Ectodermal cell (in vitro differentiated cells): Measurements from ENCODE around the gene SPP1.
"Not testable (repeated sequence)": the region's sequence is repeated elsewhere in the genome, so short reads cannot be mapped to it uniquely, and the experiment has no call there.

Source experiments
- H3K27ac ChIP-seq: 2 replicates; pipeline ENCODE4 v1.7.0; 2013; ENCODE audit warnings: mild to moderate bottlenecking, low read depth, low read length; ENCODE audit not compliant: insufficient read depth, poor library complexity, severe bottlenecking
- H3K27me3 ChIP-seq: 2 replicates; pipeline ENCODE4 v1.7.0; 2013; ENCODE audit warnings: mild to moderate bottlenecking, low read length; ENCODE audit not compliant: insufficient read depth, control insufficient read depth, poor library complexity, severe bottlenecking
- H3K36me3 ChIP-seq: one replicate; pipeline ENCODE4 v1.7.0; 2013; ENCODE audit warnings: low read length; ENCODE audit not compliant: control insufficient read depth, insufficient read depth
- H3K4me1 ChIP-seq: one replicate; pipeline ENCODE4 v1.7.0; 2013; ENCODE audit warnings: low read length; ENCODE audit not compliant: control insufficient read depth, insufficient read depth
- H3K4me3 ChIP-seq: 2 replicates; pipeline ENCODE4 v1.7.0; 2013; ENCODE audit warnings: low read depth, low read length, control low read depth; ENCODE audit not compliant: insufficient read depth
- H3K9me3 ChIP-seq: 2 replicates; pipeline ENCODE4 v1.7.0; 2013; ENCODE audit warnings: mild to moderate bottlenecking, low read length, moderate library complexity; ENCODE audit not compliant: control insufficient read depth
- WGBS, 2 experiments: methylation state at CpG; one replicate each; pipeline ENCODE4 v1.1.7; 2013; ENCODE audit warnings: missing lambda C conversion rate in 2 of 2; 5-methylcytosine and 5-hydroxymethylcytosine counted together

Gene SPP1

GRCh38 chr4:87938746-87939145, 36.8 kb upstream of the SPP1 start:
- Histone ChIP-seq H3K4me3 (no peak overlapping the region), H3K36me3 (no peaks in the 10 kb centered on the region), H3K27me3 (no peaks in the 10 kb centered on the region), H3K9me3 (no peaks in the 10 kb centered on the region), H3K4me1 (peaks cover 7% of the 10 kb centered on the region), H3K27ac (no peak overlapping the region)

GRCh38 chr4:87939978-87940690, 35.4 kb upstream of the SPP1 start:
- Histone ChIP-seq H3K27ac (no peak overlapping the region), H3K36me3 (no peaks in the 10 kb centered on the region), H3K4me3 (no peak overlapping the region), H3K27me3 (no peaks in the 10 kb centered on the region), H3K9me3 (no peaks in the 10 kb centered on the region), H3K4me1 (peaks cover 7% of the 10 kb centered on the region)
- 84 to 100% methylated on average over 1 to 2 of the region's 2 CpGs for WGBS, 2 experiments

GRCh38 chr4:87940809-87941208, 34.7 kb upstream of the SPP1 start:
- H3K27ac ChIP-seq, H3K4me3 ChIP-seq, H3K27me3 ChIP-seq, H3K4me1 ChIP-seq, H3K36me3 ChIP-seq, H3K9me3 ChIP-seq: not testable (repeated sequence)
- WGBS, 2 experiments: 89 to 93% methylated on average over 2 of the region's 2 CpGs

GRCh38 chr4:87941537-87942392, 33.7 kb upstream of the SPP1 start:
- Histone ChIP-seq H3K4me3 (no peak overlapping the region), H3K36me3 (no peaks in the 10 kb centered on the region), H3K9me3 (no peaks in the 10 kb centered on the region), H3K4me1 (peaks cover 7% of the 10 kb centered on the region), H3K27me3 (no peaks in the 10 kb centered on the region), H3K27ac (no peak overlapping the region)
- 75 to 77% methylated on average over 5 of the region's 5 CpGs for WGBS, 2 experiments

- Histone ChIP-seq H3K27ac (no peak overlapping the region), H3K4me3 (no peak overlapping the region), H3K27me3 (no peaks in the 10 kb centered on the region), H3K9me3 (no peaks in the 10 kb centered on the region), H3K4me1 (peaks cover 7% of the 10 kb centered on the region), H3K36me3 (no peaks in the 10 kb centered on the region)
- 84 to 95% methylated on average over 3 of the region's 3 CpGs for whole genome bisulfite sequencing, 2 experiments
Observed at GRCh38 chr4:87943660-87944149, 31.8 kb upstream of the SPP1 start.

- H3K4me3 ChIP-seq: no peak overlapping the region
- peaks cover under 1% of the 10 kb centered on the region for H3K4me1 ChIP-seq
- H3K36me3 ChIP-seq: no peaks in the 10 kb centered on the region
- H3K27me3 ChIP-seq: no peaks in the 10 kb centered on the region
- H3K27ac ChIP-seq: no peak overlapping the region
- 95 to 98% methylated on average over 8 of the region's 8 CpGs for WGBS, 2 experiments
- no peaks in the 10 kb centered on the region for H3K9me3 ChIP-seq
Observed at GRCh38 chr4:87944967-87945366, 30.5 kb upstream of the SPP1 start.

GRCh38 chr4:87946766-87947165, 28.7 kb upstream of the SPP1 start:
- no peaks in the 10 kb centered on the region for H3K36me3 ChIP-seq
- H3K27ac ChIP-seq: no peak overlapping the region
- H3K4me1 ChIP-seq: no peaks in the 10 kb centered on the region
- H3K9me3 ChIP-seq: no peaks in the 10 kb centered on the region
- WGBS, 2 experiments: 90 to 95% methylated on average over 3 of the region's 3 CpGs
- no peak overlapping the region for H3K4me3 ChIP-seq
- no peaks in the 10 kb centered on the region for H3K27me3 ChIP-seq

GRCh38 chr4:87947381-87948160, 27.9 kb upstream of the SPP1 start:
- no peaks in the 10 kb centered on the region for H3K27me3 ChIP-seq
- H3K27ac ChIP-seq: no peak overlapping the region
- H3K4me1 ChIP-seq: no peaks in the 10 kb centered on the region
- no peaks in the 10 kb centered on the region for H3K36me3 ChIP-seq
- H3K4me3 ChIP-seq: no peak overlapping the region
- H3K9me3 ChIP-seq: no peaks in the 10 kb centered on the region
- 85 to 86% methylated on average over 6 of the region's 6 CpGs for WGBS, 2 experiments

GRCh38 chr4:87949961-87950360, 25.6 kb upstream of the SPP1 start:
- Histone ChIP-seq H3K4me3 (no peak overlapping the region), H3K36me3 (no peaks in the 10 kb centered on the region), H3K27ac (no peak overlapping the region), H3K4me1 (no peaks in the 10 kb centered on the region), H3K9me3 (no peaks in the 10 kb centered on the region), H3K27me3 (no peaks in the 10 kb centered on the region)
- 81 to 100% methylated on average over 1 of the region's 1 CpG for WGBS, 2 experiments

GRCh38 chr4:87950493-87950892, 25.0 kb upstream of the SPP1 start:
- no peaks in the 10 kb centered on the region for H3K27me3 ChIP-seq
- H3K4me1 ChIP-seq: no peaks in the 10 kb centered on the region
- H3K36me3 ChIP-seq: no peaks in the 10 kb centered on the region
- no peak overlapping the region for H3K27ac ChIP-seq
- H3K4me3 ChIP-seq: no peak overlapping the region
- H3K9me3 ChIP-seq: no peaks in the 10 kb centered on the region
